ENCODE results near the gene SNX20.
A peak's percentile ranks its signal among the peaks of the same experiment; 100 is the strongest.

SNX20 gene

GRCh38 chr16:50653633-50654519 is 27.2 kb downstream of the SNX20 start:
- DNase-seq = no peak

DNA sequence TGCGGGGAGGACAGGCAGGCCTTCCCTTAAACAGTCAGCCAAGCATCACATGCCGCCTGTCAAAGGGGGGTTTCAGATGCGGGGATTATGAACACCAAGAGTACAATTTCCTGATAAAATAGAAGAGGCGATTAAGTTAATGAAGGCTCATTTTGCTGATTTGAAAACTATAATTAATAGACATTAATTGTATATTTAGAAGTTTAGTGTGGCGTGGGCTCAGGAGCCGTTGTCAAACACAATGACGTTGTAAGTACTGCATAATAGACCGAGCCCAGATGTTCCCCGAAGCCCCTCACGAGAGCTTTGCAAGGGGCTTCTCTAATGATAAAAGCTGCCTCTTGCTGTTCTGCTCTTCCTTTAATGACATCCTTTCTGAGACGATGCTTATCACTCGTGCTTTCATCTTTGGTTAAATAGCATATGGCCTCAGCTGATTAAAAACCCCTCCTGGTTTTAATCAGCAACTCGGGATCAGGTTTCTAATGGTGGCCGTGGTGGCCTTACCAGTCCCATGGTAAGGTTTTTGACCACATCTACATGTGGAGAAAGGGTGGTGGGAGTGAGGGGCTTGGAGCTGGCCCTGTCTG is 28.2 kb downstream of the SNX20 start:
- DNase-seq = no peak

- DNase-seq = no peak
Observed at GRCh38 chr16:50651835-50652438, 29.2 kb downstream of the SNX20 start.

- no peak for DNase-seq
Observed at GRCh38 chr16:50646345-50646744, 34.8 kb downstream of the SNX20 start.

GRCh38 chr16:50645563-50646220 is 35.4 kb downstream of the SNX20 start:
- no peak for DNase-seq

- peak; percentile 40 to 51 for DNase-seq
Observed at GRCh38 chr16:50644729-50645128, 36.4 kb downstream of the SNX20 start.

DNA sequence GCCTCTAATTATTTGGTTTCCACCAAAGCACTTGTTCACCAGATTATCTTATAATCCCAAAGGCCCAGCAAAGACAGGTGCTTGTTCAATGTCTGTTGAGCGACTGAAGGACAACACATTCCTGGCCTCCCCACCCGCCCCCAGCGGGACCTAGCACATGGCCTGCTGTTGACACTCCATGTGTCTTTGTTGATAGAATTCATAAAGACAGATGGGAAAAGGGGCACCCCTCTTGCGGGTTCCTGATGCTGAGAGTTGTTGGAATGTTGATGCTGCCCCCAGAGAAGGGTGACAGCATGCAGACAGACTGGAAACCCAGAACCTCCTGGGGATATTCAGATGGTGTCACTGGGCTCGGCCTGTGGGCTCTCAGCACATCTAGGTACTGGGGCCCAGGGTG is 36.9 kb downstream of the SNX20 start:
- DNase-seq = no peak

DNA sequence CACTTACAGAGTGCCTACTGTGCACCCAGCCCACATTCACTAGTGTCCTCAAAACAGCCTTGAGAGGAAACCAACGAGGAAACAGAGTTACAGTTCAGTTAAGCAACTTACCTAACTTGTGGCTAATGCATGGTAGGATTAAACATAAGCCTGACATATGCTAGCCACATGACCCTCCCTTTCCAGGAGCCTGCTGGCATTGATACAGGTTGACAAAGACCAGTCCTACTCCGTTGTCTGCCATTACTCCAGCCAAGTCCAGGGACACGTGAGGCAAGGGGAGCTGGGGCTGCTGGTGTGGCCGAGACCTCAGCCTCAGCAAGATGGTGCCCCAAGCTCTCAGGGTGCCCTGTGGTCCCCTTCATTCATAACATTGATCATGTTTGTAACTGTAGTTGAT is 37.9 kb downstream of the SNX20 start:
- no peak for DNase-seq

GRCh38 chr16:50642349-50642748 is 38.8 kb downstream of the SNX20 start:
- DNase-seq = no peak

DNA sequence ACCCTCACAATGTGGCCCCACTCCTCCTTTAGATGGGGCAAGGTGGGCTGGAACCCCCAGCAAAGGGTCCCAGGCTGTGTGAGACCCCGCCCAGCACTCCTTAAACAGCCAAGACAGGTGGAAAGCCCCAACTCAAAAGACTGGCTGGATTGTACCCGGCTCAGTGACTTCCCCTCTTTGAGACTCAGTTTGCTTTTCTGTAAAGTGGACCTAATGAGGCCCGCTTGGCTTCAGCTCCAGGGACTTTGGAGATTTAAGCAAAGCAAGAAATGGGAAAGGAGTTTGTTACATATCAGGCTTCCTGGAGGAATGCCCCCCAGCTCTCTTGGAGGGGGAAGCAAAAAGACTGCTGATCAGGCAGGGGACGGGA is 39.3 kb downstream of the SNX20 start:
- no peak for DNase-seq

GRCh38 chr16:50640919-50641817 is 39.9 kb downstream of the SNX20 start:
- DNase-seq = no peak

DNA sequence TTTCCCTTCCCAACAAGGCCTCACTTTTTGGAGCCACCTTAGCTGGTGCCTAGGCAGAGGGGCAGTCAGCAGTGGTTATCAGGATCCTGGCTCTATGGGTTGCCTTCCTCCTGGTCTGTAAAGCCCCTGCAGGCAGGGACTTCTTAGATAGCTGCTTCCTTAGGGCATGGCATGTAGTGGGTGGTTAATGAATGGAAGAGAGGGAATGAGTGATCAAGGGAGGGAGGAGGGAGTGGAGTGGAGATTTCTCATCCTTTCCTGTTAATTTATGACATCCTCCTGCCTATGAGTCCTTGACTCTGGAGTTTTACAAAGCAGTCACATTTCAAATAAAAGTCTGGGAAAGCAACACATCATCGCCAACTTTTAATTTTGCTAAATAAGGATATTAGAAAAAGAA is 40.7 kb downstream of the SNX20 start:
- DNase-seq = no peak

DNA sequence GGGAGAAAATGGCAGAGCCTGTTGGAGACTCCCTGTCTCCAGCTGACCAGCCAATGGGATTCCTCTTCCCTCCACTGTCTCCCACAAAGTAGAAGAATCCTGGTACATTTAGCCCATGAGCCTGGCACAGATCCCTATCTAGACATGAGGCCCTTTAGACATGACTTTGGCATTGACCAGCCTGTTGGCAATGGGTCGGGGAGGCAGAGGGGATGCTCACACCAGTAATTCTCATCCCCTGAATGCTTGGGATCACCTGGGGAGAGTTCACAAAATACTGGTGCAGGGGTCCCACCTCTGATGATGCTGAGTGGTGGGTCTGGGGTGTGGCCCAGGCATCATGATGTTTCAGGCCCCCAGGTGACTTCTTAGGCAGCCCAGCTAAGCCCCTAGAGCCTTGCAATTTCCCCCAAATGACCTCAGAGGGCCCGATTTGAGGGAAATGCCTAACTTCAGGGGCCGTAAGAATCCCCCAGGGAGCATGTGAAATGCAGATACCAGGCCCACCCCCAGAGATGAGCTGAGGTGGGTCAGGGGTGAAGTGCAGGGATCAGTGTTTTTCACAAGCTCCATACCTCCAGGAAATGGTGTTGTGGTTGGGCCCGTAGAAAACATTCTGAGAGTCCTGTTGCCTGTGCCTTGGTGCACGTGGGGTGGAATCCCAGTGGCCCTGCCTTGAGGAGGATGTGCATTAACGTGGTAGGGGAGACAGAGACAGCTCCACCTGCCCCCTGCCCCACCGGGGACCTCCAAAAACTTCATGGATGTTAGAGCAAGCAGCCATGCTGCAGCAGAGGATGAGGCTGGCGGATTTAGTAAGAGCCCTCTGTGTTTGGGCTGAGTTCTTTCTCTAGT is 42.1 kb downstream of the SNX20 start:
- no peak for DNase-seq

GRCh38 chr16:50637716-50638602 is 43.2 kb downstream of the SNX20 start:
- DNase-seq = no peak

DNA sequence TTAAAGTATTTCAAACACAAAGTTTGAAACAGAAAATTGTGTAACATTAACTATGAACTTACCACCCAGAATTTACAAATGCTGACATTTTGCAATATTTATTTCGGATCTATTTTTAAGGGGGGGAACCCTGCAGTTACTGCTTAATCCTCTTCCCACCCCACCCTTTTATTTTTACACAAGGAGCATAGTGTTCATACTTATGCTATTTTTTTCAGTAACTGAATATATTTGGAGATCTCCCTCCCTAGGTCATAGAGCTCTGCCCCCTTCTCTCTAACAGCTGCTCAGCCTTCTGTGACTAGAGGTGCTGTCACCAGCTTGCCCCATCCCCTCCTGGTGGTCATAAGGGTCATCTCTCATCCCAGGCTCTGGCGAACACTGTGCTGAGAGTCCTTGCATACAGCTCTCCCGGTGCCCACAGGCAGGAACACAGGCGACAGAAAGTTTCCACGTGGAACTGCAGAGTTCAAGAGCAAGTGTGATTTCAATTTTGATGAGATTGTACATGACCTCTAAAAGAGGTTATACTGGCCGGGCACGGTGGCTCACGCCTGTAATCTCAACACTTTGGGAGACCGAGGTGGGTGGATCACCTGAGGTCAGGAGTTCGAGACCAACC is 44.2 kb downstream of the SNX20 start:
- DNase-seq = no peak

- peak in 1 of 2 donors; percentile 22 for DNase-seq
Observed at GRCh38 chr16:50635505-50636392, 45.4 kb downstream of the SNX20 start.

GRCh38 chr16:50634947-50635346 is 46.2 kb downstream of the SNX20 start:
- no peak for DNase-seq

DNA sequence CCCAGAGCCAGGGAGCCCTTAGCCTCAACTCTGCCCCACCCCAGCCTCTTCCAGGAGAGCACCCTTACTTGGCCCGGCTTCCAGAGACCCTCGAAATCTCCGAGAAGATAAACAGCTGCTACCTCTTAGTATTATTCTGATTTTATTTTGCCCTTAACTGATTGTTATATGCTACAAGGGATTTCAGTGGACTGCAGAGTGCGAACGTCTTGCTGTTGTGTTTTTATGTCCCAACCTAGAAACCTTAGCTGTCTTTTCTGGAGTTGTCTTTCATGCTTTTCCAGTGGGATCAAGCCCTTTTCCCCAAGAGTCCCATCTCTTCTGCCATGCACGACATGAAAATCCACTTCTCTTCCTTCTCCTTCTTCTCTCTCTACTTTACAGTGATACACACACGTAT is 47.0 kb downstream of the SNX20 start:
- no peak for DNase-seq

All from CD4-positive, alpha-beta T cell treated with Interferon alpha-2 for 1 hour (primary cell).